ENCODE data around the gene IL17C.

The IL17C gene

DNA sequence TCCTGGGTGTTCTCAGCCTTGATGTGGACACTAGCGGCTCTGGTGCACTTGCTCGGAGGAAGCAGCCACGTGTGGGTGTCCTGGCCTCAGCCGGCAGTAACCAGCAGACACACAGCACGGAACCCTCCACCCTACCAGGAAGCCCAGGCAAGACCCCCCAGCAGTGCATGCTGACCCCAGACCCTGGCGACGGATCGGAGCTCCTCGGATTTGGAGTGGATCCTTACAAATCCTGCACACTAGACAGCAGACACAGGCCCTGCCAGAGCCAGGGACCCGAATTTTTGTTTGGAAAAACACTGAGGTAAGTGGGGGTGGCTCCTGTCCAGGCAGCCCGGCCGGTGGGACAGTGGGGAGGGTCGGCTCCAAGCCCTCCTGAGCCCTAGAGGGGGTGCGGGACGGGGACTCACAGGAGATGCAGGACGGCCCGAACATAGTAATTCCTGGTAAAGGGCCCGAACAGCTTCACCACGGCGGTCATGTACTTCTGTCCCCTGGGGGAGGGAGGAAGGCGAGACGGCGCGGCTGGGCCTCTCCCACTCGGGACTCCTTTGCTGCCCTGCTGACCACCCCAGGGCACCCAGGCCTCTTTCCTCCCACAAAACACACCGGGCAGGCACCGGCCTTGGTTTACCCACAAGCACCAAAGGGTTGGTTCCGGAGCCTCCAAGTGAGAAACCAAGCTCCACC is 8.1 kb downstream of the IL17C start:
- DNase-seq = no peak

GRCh38 chr16:88647178-88648070 is 9.1 kb downstream of the IL17C start:
- DNase-seq = no peak

GRCh38 chr16:88649195-88649923 is 11.0 kb downstream of the IL17C start:
- no peak for DNase-seq

GRCh38 chr16:88649924-88650748 is 11.8 kb downstream of the IL17C start:
- DNase-seq = peak; percentile 59

DNA sequence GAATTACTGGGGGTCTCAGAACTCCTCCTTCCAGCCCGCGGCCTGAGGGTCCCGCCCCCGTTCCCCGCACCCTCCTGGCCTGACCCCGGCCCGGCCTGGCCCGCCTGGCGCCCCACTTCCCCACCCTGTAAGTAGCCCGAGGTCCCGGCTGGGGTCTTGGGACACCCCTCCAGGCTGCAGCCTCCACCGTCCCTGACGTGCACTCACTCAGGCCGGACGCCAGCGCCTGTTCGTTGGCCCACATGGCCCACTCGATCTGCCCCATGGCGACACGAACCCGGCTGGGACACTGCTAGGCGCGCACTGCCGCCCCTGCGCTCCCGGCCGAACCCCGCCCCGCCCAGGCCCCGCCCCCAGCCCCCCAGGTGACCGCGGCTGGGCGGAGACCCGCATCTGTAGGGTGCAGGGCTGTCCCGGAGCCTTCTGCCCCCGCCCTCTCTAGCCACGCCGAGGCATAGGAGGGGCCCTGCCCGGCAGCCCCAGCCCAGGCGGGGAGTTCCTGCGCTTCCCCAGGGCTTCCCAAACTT is 12.4 kb downstream of the IL17C start, which contains the start of gene CYBA:
CYBA (minus strand) TSS at position 305 of the 527 bp plus-strand sequence; CDS start at position 265, 40 bp downstream.
- DNase-seq = peak; percentile 86

DNA sequence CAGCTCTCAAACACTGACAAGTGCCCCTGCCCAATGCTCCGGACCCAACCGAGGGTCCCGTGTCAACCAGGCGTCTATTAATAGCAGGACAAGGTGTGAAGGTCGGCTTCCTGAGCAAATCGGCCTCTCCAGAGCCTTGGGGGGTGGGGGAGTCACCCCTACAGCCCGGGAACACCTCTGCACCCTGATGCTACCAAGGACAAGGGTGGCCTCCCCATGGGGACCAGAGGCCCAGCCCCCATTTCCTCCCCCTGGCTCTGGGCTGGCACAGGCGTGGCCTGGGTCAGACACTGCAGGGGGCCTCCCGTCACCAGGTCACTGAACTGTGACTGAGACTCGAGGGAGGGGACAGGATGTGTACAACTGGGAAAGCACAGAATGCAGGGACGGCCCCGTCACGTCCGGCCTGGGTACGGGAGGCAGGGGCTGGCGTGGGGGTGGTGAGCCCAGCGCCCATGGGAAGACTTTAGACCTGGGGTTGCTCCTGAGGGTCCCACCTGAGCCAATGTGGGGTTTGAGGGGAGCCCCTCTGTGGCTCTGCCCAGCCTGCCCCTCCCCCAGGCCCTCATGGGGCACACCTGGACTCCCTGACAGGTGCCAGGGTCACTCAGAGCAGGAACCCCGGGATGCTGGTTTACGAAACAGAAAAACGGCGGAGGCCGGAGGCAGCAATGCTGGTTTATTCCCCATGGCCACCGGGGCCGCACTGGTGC is 13.1 kb downstream of the IL17C start:
- peak; percentile 77 for DNase-seq

- no peak for DNase-seq
These were observed 13.8 kb downstream of the IL17C start for GRCh38 chr16:88651989-88652761.

DNA sequence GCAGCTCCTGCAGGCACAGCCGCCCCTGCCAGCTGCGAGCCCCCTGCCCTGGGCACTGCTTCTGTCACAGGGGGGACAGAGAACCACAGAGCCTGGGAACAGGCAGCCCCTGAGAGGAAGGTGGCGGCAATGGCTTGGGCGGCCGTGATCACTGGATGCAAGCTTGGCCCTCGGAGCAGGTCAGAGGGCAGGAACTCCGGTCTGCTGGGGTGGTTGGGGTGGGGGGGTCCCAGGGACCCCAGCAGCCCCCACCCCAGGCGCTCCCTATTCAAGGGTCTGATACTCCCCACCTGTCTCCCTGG is 14.3 kb downstream of the IL17C start:
- DNase-seq = no peak

DNA sequence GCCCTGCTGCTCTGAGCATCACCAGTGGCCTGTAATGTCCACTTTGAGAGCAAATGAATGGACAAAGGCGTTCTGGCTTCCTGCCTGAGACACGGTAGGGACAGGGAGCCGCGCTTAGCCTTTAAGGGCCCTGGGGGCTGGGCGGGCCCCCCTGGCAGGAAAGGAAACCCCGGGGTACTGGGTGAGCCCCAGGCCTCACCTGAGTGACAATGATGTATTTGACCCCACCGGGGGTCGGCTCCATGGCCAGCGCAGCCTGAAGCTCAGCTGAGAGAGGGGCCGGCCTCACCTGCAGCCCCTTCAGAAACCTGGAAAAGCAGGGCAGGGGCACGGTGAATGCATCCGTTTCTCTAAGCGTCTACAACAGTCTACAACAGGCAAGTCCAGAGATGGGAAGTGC is 14.7 kb downstream of the IL17C start:
- no peak for DNase-seq

DNA sequence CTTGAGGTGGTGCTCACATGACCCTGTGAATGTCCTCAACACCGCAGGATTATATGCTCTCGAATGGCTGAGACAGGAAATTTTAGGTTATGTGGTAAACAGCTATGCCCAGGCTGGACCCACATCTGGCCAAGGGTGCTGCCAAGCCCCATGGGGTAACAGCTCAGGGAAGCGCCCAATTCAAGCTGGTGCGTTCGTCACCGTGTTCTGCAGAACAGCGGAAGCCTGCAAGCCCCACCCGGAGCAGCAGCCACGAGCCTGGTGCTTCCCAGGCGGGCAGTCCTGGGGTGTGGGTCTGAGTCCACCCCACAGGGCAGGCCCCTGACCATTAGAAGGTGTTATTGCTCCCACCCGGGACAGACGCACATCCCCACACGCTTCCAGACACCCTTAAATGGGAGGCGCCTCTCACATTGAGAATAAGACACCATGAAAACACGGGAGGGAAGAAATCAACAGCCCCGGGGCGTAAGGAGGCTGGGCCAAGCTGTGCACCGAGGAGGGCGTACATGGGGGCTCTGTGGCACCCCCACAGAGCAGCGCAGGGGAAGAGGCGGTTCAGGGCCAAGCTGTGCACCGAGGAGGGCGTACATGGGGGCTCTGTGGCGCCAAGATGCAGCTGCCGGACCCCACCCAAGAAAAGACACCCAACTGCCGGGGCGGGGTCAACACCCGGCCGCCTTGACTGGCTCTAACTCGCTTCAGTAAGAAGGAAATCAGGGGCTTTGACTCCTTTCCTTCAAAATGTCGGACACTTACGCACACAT is 15.4 kb downstream of the IL17C start:
- no peak for DNase-seq

DNA sequence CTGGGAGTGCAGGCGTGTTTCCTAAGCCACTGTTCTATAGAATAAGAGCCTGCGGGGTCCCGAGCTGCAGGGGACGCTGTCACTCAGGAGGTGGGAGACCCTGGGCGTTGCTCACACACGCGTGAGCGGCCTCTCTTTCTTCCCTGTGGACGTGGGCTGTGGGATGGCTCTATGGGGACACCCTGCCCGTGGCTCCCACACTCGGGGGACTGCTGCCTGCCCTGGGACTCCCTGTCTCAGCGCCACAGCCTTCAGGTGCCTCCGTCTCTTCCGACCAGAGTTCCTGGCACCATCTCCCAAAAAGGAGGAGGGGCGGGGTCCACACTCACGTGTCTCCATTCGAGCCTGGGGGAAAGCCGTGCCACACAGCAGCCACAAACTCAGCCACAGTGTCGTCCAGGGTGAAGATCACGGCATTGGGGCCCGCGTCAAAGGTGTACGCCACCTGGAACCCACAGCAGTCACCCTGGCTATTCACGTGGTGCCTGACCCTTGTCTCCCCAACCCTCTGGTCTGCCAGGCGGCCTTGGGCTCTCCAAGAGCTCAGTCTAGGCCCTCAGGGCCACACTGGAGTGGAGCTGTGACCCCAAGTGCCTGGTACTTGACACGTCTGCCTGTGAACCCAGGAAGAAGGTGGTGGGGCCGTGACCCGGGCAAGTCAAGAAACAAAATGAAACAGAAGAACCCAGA is 16.1 kb downstream of the IL17C start:
- no peak for DNase-seq

DNA sequence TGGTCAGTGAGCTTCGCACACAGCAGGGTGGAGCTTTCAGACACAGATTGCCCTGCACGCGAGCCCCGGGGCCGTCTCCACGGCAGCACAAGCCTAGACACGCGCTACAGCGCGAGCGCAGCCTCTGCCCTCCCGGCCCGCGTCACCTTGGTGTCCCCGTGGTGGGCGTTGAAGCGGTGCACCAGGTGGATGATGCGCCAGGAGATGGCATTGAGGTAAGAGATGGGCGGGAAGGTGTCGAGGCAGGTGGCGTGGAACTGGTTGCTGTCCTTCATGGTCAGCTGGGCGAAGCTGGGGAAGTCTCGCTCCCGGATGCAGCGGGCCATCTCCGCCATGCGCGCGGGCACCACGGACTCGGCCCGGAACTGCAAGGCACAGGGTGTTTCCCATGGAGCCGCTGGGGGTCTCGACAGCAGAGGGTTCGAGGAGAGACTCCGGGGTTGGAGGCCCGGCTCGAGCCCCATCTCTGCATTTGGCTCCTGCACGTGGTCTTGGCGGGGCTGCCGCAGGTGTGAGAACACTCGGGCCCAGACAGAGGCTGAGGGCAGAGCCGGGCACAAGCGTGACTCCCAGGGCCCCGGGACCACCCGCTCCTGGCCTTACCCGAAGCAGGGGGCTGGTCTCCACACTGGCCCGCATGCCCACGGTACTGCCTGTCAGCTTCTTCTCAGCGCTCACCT is 16.8 kb downstream of the IL17C start:
- no peak for DNase-seq

DNA sequence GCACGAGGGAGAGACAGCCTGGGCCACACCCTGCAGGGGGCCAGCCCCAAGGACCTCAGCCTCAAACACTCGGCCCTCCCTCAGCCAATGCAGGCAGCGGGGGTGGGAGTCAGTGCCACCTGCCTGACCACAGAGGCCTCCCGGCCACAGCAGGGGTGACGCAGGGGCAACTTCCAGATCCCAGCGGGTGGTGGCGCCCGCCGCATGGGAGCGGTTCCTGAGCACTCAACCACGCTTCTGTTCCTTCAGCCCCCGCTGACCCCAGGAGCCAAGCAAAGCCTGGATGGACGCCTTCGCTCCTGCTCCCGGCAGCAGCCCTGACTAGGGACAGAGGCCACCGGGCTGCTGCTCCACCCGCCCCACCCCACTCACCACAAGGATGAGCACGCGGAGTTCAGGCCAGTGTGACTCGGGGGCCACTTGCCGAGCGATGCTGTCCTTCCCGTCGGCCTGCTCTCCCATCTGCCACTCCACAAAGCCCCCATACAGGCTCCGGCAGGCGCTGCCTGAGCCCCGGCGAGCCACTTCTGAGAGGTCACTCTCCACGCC is 17.4 kb downstream of the IL17C start:
- no peak for DNase-seq

- no peak for DNase-seq
These were observed 18.1 kb downstream of the IL17C start for GRCh38 chr16:88656291-88656980.

GRCh38 chr16:88657371-88657770 is 19.0 kb downstream of the IL17C start:
- no peak for DNase-seq

- DNase-seq = no peak
These were observed 20.3 kb downstream of the IL17C start for GRCh38 chr16:88658714-88659113.

- DNase-seq = no peak
These were observed 20.8 kb downstream of the IL17C start for GRCh38 chr16:88659160-88659559.

- DNase-seq = no peak
These were observed 23.1 kb downstream of the IL17C start for GRCh38 chr16:88661468-88661867.

All from CD4-positive, alpha-beta T cell treated with Interleukin-6 for 4 hours (primary cell).